ENCODE data around the gene SLC4A11. TPM values are rescaled to one million over a fixed set of nuclear protein-coding genes. Genes with fewer than 3 reads are reported as not detected.

The SLC4A11 gene
- total RNA-seq, 1 donor from 2014 or later: 27.2 TPM

- Mint-ChIP-seq H3K27ac (ENCODE audit: unreplicated experiment) (peak overlapping the region; percentile 82), H3K36me3 (ENCODE audit: unreplicated experiment) (no peaks in the 10 kb centered on the region), H3K27me3 (ENCODE audit: unreplicated experiment) (no peaks in the 10 kb centered on the region), H3K4me3 (ENCODE audit: unreplicated experiment) (peak overlapping the region; percentile 95), H3K4me1 (ENCODE audit: low read depth, unreplicated experiment) (peaks cover 1% of the 10 kb centered on the region), H3K9me3 (ENCODE audit: unreplicated experiment) (peaks cover 2% of the 10 kb centered on the region)
- DNase-seq: peak; percentile 28
- no peak for TF ChIP-seq CTCF (IDR thresholded peaks at IDR 0.05; ENCODE audit: partially characterized antibody, unreplicated experiment)
Observed at GRCh38 chr20:3203315-3204123, 35.5 kb downstream of the SLC4A11 start.

- H3K9me3 Mint-ChIP-seq (ENCODE audit: unreplicated experiment): peaks cover 2% of the 10 kb centered on the region
- no peak for DNase-seq
Observed at GRCh38 chr20:3202965-3203314, 36.0 kb downstream of the SLC4A11 start.

GRCh38 chr20:3199976-3200755, 38.8 kb downstream of the SLC4A11 start:
- H3K4me1 Mint-ChIP-seq (ENCODE audit: low read depth, unreplicated experiment): no peaks in the 10 kb centered on the region
- peaks cover 7% of the 10 kb centered on the region for H3K36me3 Mint-ChIP-seq (ENCODE audit: unreplicated experiment)
- no peak for DNase-seq
- peaks cover 3% of the 10 kb centered on the region for H3K27me3 Mint-ChIP-seq (ENCODE audit: unreplicated experiment)
- H3K27ac Mint-ChIP-seq (ENCODE audit: unreplicated experiment): no peak overlapping the region
- peaks cover 2% of the 10 kb centered on the region for H3K9me3 Mint-ChIP-seq (ENCODE audit: unreplicated experiment)
- H3K4me3 Mint-ChIP-seq (ENCODE audit: unreplicated experiment): no peak overlapping the region
- TF ChIP-seq CTCF (IDR thresholded peaks at IDR 0.05; ENCODE audit: partially characterized antibody, unreplicated experiment): no peak

More at GRCh38 chr20:3202965-3203314, 36.0 kb downstream of the SLC4A11 start:
- no peaks in the 10 kb centered on the region for H3K36me3 Mint-ChIP-seq (ENCODE audit: unreplicated experiment)
- no peak overlapping the region for H3K27ac Mint-ChIP-seq (ENCODE audit: unreplicated experiment)
- H3K4me3 Mint-ChIP-seq (ENCODE audit: unreplicated experiment): no peak overlapping the region
- no peak for TF ChIP-seq CTCF (IDR thresholded peaks at IDR 0.05; ENCODE audit: partially characterized antibody, unreplicated experiment)
- H3K27me3 Mint-ChIP-seq (ENCODE audit: unreplicated experiment): no peaks in the 10 kb centered on the region
- H3K4me1 Mint-ChIP-seq (ENCODE audit: low read depth, unreplicated experiment): no peaks in the 10 kb centered on the region

- peak overlapping the region; percentile 13 for H3K4me3 Mint-ChIP-seq (ENCODE audit: unreplicated experiment)
- TF ChIP-seq CTCF (IDR thresholded peaks at IDR 0.05; ENCODE audit: partially characterized antibody, unreplicated experiment): no peak
- H3K36me3 Mint-ChIP-seq (ENCODE audit: unreplicated experiment): peaks cover 7% of the 10 kb centered on the region
- peaks cover 2% of the 10 kb centered on the region for H3K9me3 Mint-ChIP-seq (ENCODE audit: unreplicated experiment)
- no peaks in the 10 kb centered on the region for H3K4me1 Mint-ChIP-seq (ENCODE audit: low read depth, unreplicated experiment)
- H3K27ac Mint-ChIP-seq (ENCODE audit: unreplicated experiment): no peak overlapping the region
- H3K27me3 Mint-ChIP-seq (ENCODE audit: unreplicated experiment): peaks cover 3% of the 10 kb centered on the region
- no peak for DNase-seq
Observed at GRCh38 chr20:3199206-3199605, 39.8 kb downstream of the SLC4A11 start.
